Metanephros (tissue), 1 donor: ENCODE measurements around the gene RCE1. TPM values are rescaled to one million over a fixed set of nuclear protein-coding genes. Genes with fewer than 3 reads are reported as not detected.

Experiments used
- total RNA-seq: library from RNA; depleted of rRNA; stranded (reverse); fragments of >200 nt; gene quantifications from one replicate; pipeline ENCODE4 v1.2.3, GENCODE V29; 2014

Gene RCE1, protein sequence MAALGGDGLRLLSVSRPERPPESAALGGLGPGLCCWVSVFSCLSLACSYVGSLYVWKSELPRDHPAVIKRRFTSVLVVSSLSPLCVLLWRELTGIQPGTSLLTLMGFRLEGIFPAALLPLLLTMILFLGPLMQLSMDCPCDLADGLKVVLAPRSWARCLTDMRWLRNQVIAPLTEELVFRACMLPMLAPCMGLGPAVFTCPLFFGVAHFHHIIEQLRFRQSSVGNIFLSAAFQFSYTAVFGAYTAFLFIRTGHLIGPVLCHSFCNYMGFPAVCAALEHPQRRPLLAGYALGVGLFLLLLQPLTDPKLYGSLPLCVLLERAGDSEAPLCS
- total RNA-seq: 22.7 TPM

DNA sequence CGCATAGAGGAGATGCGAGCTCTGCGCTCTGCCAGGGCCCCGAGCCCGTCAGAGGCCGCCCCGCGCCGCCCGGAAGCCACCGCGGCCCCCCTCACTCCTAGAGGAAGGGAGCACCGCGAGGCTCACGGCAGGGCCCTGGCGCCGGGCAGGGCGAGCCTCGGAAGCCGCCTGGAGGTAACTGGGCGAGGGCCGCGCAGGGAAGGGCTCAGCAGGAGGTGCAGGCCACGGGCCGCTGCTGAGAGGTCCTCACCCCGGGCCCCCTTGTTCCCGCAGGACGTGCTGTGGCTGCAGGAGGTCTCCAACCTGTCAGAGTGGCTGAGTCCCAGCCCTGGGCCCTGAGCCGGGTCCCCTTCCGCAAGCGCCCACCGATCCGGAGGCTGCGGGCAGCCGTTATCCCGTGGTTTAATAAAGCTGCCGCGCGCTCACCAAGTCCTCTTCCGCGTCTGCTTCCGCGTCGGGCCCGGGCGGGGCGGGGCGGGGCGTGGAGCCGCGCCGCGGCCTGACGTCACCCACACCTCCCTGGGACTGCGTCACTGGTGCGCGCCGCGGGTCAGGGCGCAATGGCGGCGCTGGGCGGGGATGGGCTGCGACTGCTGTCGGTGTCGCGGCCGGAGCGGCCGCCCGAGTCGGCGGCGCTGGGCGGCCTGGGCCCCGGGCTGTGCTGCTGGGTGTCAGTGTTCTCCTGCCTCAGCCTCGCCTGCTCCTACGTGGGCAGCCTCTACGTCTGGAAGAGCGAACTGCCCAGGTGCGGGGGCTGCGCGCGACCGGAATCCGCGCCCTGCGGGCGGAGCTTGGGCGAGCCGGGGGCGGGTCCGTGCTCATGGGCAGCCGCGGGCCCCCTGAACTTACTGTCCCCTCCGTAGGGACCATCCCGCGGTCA lies at the start of gene RCE1:
RCE1 (plus strand) TSS at position 546 of the 880 bp plus-strand sequence; CDS start at position 561, 15 bp downstream.

DNA sequence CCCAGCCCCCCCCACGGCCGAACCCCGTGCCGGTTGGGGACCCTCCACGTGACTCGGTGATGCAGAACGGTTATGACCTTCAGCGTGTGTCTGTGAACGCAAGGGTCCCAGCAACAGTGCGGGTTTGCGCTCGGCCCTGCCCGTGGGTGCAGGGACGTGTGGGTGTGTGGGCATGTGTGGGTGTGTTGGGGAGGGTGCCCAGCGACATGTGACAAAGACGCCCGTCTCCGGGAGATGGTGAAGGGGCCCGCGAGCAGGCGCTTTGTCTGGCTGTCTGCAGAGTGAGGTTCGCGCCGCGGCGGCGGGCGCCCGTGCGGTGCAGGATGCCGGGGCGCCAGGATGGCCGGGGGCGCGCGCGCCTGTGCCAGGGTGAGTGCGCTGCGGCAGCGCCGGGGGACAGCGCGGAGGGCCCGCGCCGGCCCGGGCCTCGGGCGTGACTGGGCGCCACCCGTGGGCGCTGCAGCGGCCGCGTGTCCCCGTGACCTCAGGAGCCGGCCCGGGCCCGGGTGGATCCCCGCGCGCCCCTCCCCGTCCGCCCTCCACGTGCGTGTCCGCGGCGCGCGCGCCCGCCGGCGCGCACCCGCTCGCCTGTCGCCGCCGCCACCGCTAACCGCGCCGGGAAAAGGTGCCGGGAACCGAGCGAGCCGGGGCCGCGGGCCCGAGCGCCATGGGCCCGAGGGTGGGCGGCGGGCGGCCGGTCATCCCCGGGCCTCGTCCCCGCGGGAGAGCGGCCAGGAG lies 13.4 kb downstream of the RCE1 start, which contains the start of gene LRFN4:
LRFN4 (plus strand) TSS at position 569 of the 738 bp plus-strand sequence. CDS start 681 bp downstream, outside the sequence.

Other genes with a start within 250 kb of the RCE1 start
- 80.9 TPM for gene RBM14, start 226.8 kb upstream of the RCE1 start, total RNA-seq
- gene RBM4, start 204.7 kb upstream of the RCE1 start, total RNA-seq: 164 TPM
- 40.8 TPM for gene RBM4B, start 165.6 kb upstream of the RCE1 start, total RNA-seq
- gene SPTBN2, start 114.2 kb upstream of the RCE1 start, total RNA-seq: 99.8 TPM
- gene LRFN4, start 13.6 kb downstream of the RCE1 start, total RNA-seq: 23.4 TPM
- 33.6 TPM for gene PC, start 114.9 kb downstream of the RCE1 start, total RNA-seq
- not detected for gene C11orf86, start 131.9 kb downstream of the RCE1 start, total RNA-seq
- 0.18 TPM for gene SYT12, start 179.7 kb downstream of the RCE1 start, total RNA-seq
- 13.7 TPM for gene RHOD, start 213.4 kb downstream of the RCE1 start, total RNA-seq